K562 (cell line): ENCODE measurements around the gene SIRT7. TPM values are rescaled to one million over a fixed set of nuclear protein-coding genes. Genes with fewer than 3 reads are reported as not detected.

Experiments
- CHCHD3 ChIP-seq: fragments of 250-450 bp; sonication (Bioruptor Pico); IDR thresholded peaks from 2 replicates; pipeline ENCODE4 v2.1.2; 2022; ENCODE audit warnings: mild to moderate bottlenecking
- GATAD2B ChIP-seq: fragments of 450-650 bp; IDR thresholded peaks from 2 replicates; pipeline ENCODE4 v1.6.1; 2017; ENCODE audit warnings: mild to moderate bottlenecking, borderline replicate concordance
- HNRNPH1 ChIP-seq: fragments of 200-400 bp; formaldehyde crosslinking; optimal IDR thresholded peaks from 2 replicates; pipeline ENCODE3; 2017; ENCODE audit warnings: low read depth, mild to moderate bottlenecking, low read length, moderate library complexity
- JUN ChIP-seq, 2 experiments: sonication (generic) in 1 of 2; formaldehyde crosslinking in 1 of 2; IDR thresholded peaks; 2 replicates each; pipeline versions ENCODE4 v1.6.1 to v1.8.0; 2012 to 2022; ENCODE audit warnings: borderline replicate concordance in 2 of 2, mild to moderate bottlenecking in 2 of 2, improper control_type of control experiment in 1 of 2, low read depth in 1 of 2, low read length in 1 of 2, missing genetic modification reagents in 1 of 2
- MITF ChIP-seq: IDR thresholded peaks from 2 replicates; pipeline ENCODE4 v1.6.1; 2014; ENCODE audit warnings: antibody characterized with exemption
- MTA3 ChIP-seq: fragments of 450-650 bp; formaldehyde crosslinking; IDR thresholded peaks from 2 replicates; pipeline ENCODE4 v1.6.1; 2017; ENCODE audit warnings: mild to moderate bottlenecking, borderline replicate concordance
- NFIX ChIP-seq: fragments of 250-450 bp; sonication (Bioruptor Pico); IDR thresholded peaks from 2 replicates; pipeline ENCODE4 v1.4.0; 2020; ENCODE audit warnings: low read depth, mild to moderate bottlenecking, moderate library complexity
- NONO ChIP-seq, 2 experiments: fragments of 200-400 bp in 1 of 2; fragments of 450-650 bp in 1 of 2; formaldehyde crosslinking in 1 of 2; IDR thresholded peaks; 2 replicates each; pipeline ENCODE4 v1.6.1; 2017; ENCODE audit warnings: low read depth in 2 of 2, mild to moderate bottlenecking in 2 of 2, moderate library complexity in 2 of 2, low read length in 1 of 2
- PHB2 ChIP-seq: fragments of 450-650 bp; IDR thresholded peaks from 2 replicates; pipeline ENCODE4 v1.6.1; 2017; ENCODE audit warnings: low read depth
- RBM17 ChIP-seq: fragments of 200-400 bp; formaldehyde crosslinking; IDR thresholded peaks from 2 replicates; pipeline ENCODE4 v1.6.1; 2017; ENCODE audit warnings: low read depth, mild to moderate bottlenecking, low read length, borderline replicate concordance
- SMARCA4 ChIP-seq: fragments of 450-650 bp; IDR thresholded peaks from 2 replicates; pipeline ENCODE4 v1.6.1; 2016
- SMARCE1 ChIP-seq: fragments of 450-650 bp; IDR thresholded peaks from 2 replicates; pipeline ENCODE4 v1.7.1; 2016; ENCODE audit warnings: mild to moderate bottlenecking
- SP2 ChIP-seq: IDR thresholded peaks from 2 replicates; pipeline ENCODE4 v1.6.1; 2011; ENCODE audit warnings: mild to moderate bottlenecking, low read depth, low read length, moderate library complexity; ENCODE audit not compliant: poor library complexity, severe bottlenecking; ENCODE audit errors: extremely low read depth
- STAT5B ChIP-seq: fragments of 250-450 bp; sonication (Bioruptor Pico); IDR thresholded peaks from 2 replicates; pipeline ENCODE4 v1.8.0; 2021; ENCODE audit warnings: mild to moderate bottlenecking, inconsistent platforms
- USF2 ChIP-seq: sonication (generic); formaldehyde crosslinking; IDR thresholded peaks from 2 replicates; pipeline ENCODE4 v1.5.0; 2020; ENCODE audit warnings: missing genetic modification reagents
- polyA plus RNA-seq, 8 experiments: library from polyadenylated mRNA; depleted of rRNA in 4 of 8; stranded (reverse) in 5 of 8; unstranded in 3 of 8; fragments of >200 nt; fragmentation: Nextera tagmentation in 2 of 8; fragmentation: Illumina TruSeq in 1 of 8; extraction: Ambion mirVana in 2 of 8; extraction: Trizol in 1 of 8; gene quantifications; 2 replicates each; pipeline versions ENCODE4 v1.2.1 to v1.2.3, GENCODE V29; 2011 to 2014; ENCODE audit warnings: inconsistent platforms in 1 of 8, missing spikeins in 1 of 8
- total RNA-seq, 7 experiments: library from RNA; depleted of rRNA in 6 of 7; stranded (reverse); fragments of >200 nt in 6 of 7; fragmentation: Illumina TruSeq in 2 of 7; extraction: Trizol in 2 of 7; gene quantifications; 2 replicates each; pipeline versions ENCODE4 v1.2.1 to v1.2.3, GENCODE V29; 2011 to 2021; ENCODE audit warnings: low replicate concordance in 1 of 7
- TF ChIP-seq, protein P1 (sequence below): fragments of 250-450 bp; sonication (Bioruptor Pico); IDR thresholded peaks from 2 replicates; pipeline ENCODE4 v1.8.0; 2022; ENCODE audit warnings: inconsistent platforms, mild to moderate bottlenecking, moderate library complexity, borderline replicate concordance
- TF ChIP-seq, protein P2 (sequence below): fragments of 250-450 bp; sonication (Bioruptor Pico); IDR thresholded peaks from 2 replicates; pipeline ENCODE4 v1.9.0; 2021; ENCODE audit warnings: mild to moderate bottlenecking
- TF ChIP-seq, protein P3 (sequence below): fragments of 450-650 bp; formaldehyde crosslinking; IDR thresholded peaks from 2 replicates; pipeline ENCODE4 v1.4.0; 2022; ENCODE audit warnings: missing genetic modification characterization

The SIRT7 gene
- total and polyA plus RNA-seq, 9 of the 15 experiments (the other 6 are each of a cell fraction or from before 2014, with no cell fraction given), result 1.6 to 54.8 (median 20.3) TPM

DNA sequence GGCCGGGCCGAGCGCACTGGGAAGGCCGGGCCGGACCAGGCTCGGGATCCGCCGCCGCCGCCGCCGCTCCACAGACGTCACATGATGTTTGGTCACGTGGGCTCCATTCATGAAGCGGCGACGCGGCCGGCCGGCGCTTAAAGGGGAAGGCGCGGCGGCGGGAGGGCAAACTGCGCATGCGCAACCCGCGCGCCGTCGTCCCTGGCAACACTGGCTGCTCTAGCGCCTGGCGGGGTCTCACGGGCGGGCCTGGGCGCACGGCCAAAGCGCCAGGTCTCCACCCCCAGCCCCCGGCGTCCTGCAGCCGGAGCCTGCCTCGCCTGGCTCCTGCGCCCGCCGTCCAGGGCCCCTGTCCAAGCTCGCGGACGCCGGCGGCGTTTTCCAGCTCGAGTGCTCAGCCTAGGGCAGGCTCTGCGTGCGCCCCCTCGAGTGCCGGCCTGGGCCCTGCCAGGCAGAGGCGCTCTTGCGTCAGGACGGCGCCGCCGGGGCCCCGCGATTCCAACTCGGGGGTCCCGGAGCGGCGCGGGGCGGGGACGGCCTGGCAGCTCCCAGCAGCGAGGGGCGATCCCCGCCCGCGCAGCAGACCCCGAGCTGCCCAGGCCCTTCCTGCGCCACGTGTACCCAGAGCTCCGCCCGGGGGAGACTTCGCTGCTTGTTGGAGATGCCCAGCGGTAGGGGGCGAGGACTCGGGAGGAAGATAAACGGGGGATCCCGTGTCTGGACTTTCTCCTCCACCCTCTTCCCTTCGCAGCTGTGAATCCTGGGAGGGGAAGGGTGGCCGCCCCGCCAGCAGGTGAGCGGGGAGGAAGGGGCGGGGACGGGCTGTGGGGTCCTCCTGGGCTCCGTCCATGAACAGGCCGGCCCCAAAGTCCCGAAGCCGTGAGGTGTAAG, 9.9 kb upstream of the SIRT7 start, which contains the start of gene MAFG (continued):
- TF ChIP-seq, protein P1, sequence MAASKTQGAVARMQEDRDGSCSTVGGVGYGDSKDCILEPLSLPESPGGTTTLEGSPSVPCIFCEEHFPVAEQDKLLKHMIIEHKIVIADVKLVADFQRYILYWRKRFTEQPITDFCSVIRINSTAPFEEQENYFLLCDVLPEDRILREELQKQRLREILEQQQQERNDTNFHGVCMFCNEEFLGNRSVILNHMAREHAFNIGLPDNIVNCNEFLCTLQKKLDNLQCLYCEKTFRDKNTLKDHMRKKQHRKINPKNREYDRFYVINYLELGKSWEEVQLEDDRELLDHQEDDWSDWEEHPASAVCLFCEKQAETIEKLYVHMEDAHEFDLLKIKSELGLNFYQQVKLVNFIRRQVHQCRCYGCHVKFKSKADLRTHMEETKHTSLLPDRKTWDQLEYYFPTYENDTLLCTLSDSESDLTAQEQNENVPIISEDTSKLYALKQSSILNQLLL (CRISPR knock-in tag), result no peak
- TF ChIP-seq, protein P2, sequence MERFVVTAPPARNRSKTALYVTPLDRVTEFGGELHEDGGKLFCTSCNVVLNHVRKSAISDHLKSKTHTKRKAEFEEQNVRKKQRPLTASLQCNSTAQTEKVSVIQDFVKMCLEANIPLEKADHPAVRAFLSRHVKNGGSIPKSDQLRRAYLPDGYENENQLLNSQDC (CRISPR knock-in tag), result peak; percentile 60; the same call in 1 of the 2 replicates
- TF ChIP-seq STAT5B (CRISPR knock-in tag) (no peak), NONO (IDR thresholded peaks at IDR 0.05; ENCODE audit: low read depth in 2 of 2, low read length in 1 of 2) (peak; percentile 33 to 80; a peak in 3 of 4 replicates), SMARCA4 (0 out of 2 replicates have a peak, but pooled peaks have one; percentile 18), RBM17 (no peak), PHB2 (no peak), CHCHD3 (CRISPR knock-in tag) (no peak), GATAD2B (peak; percentile 67; the same call in 1 of the 2 replicates), SP2 (no peak), NFIX (CRISPR knock-in tag) (no peak), SMARCE1 (no peak), MITF (peak; percentile 64; the same call in 1 of the 2 replicates), JUN (IDR thresholded peaks at IDR 0.05; ENCODE audit: borderline replicate concordance, low read depth, low read length) (peak; percentile 14; the same call in 1 of the 2 replicates), JUN (CRISPR knock-in tag; IDR thresholded peaks at IDR 0.05; ENCODE audit: borderline replicate concordance) (peak; percentile 76; the same call in 1 of the 2 replicates), USF2 (CRISPR knock-in tag) (peak; percentile 98), MTA3 (peak; percentile 64; the same call in 1 of the 2 replicates), HNRNPH1 (no peak)
- TF ChIP-seq, protein P3, sequence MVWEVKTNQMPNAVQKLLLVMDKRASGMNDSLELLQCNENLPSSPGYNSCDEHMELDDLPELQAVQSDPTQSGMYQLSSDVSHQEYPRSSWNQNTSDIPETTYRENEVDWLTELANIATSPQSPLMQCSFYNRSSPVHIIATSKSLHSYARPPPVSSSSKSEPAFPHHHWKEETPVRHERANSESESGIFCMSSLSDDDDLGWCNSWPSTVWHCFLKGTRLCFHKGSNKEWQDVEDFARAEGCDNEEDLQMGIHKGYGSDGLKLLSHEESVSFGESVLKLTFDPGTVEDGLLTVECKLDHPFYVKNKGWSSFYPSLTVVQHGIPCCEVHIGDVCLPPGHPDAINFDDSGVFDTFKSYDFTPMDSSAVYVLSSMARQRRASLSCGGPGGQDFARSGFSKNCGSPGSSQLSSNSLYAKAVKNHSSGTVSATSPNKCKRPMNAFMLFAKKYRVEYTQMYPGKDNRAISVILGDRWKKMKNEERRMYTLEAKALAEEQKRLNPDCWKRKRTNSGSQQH (CRISPR knock-in tag), result no peak
